Measurements from ENCODE around the gene ADCY2. TPM values are rescaled to one million over a fixed set of nuclear protein-coding genes. Genes with fewer than 3 reads are reported as not detected.

The ADCY2 gene
- total and polyA plus RNA-seq, 9 of the 15 experiments (the other 6 are each of a cell fraction or from before 2014, with no cell fraction given): 0.01 to 0.15 (median 0.03) TPM; not detected in 5

DNA sequence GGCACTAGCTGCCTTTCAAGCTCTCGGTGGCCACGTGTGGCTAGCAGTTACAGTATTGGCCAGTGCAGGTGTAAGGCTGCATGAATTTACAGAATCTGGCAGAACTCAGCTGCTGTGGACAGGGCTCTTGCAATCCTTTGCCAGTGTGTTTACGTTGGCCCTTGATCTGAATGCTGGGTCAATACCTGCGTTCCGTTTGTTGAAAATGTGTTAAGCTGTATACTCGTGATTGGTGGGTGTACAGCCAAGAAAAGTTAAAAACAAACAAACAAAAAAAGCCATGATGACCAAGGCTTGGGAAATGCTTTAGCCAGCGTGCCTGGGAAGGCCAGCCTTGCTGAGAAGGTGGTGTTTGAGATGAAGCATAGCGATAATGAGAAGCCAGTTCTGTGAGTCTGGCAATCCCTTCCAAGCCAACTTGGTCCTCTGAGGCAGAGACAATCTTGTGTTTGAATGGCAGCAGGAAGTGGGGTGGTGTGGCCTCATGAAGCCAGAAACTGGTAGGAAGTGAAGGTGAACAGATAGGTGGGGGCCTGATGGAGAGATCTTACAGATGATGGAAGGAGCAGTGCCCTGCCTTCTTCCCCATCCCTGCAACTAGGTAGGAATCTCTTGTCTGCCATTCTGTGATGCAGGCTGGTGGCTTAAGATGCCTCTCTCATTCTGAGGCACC, 455.8 kb downstream of the ADCY2 start:
- intact Hi-C loops (cut with micrococcal nuclease) (no loop called here), in situ Hi-C loops (cut with MboI) (no loop called here)
- Histone ChIP-seq H3K27me3 (ENCODE audit: control insufficient read depth in 2 of 2, insufficient read depth in 2 of 2, low read length in 2 of 2) (peaks cover 2 to 10% of the 10 kb centered on the region in 2 experiments; a peak in 2 of 5 replicates), H3K9me3 (replicated peaks; ENCODE audit: control insufficient read depth, insufficient read depth, low read depth, low read length) (no peaks in the 10 kb centered on the region), H3K27ac (ENCODE audit: extremely low read depth, low read depth, low read length) (no peak overlapping the region), H3K9ac (ENCODE audit: insufficient read depth in 1 of 2, low read depth in 2 of 2, low read length in 2 of 2) (no peak overlapping the region), H3K4me3 (no peak overlapping the region), H3K79me2 (ENCODE audit: control insufficient read depth, insufficient read depth, low read length) (no peaks in the 10 kb centered on the region), H3K9me1 (ENCODE audit: control insufficient read depth, insufficient read depth, low read length) (no peaks in the 10 kb centered on the region), H2AFZ (ENCODE audit: low read depth, low read length) (no peak overlapping the region; the same call in 1 of the 2 replicates), H3K4me2 (ENCODE audit: insufficient read depth, low read length) (no peak overlapping the region), H3K36me3 (ENCODE audit: control insufficient read depth, insufficient read depth, low read length) (no peaks in the 10 kb centered on the region), H4K20me1 (replicated peaks; ENCODE audit: control insufficient read depth, insufficient read depth, low read length) (no peaks in the 10 kb centered on the region), H3K4me1 (replicated peaks in 1 of 2; ENCODE audit: control insufficient read depth in 2 of 2, insufficient read depth in 2 of 2, low read length in 2 of 2) (peaks cover 0 to 4% of the 10 kb centered on the region in 2 experiments; a peak in 1 of 5 replicates)
- FAIRE-seq: no peak
- no TSS peak for BruUV-seq (replicated peaks)
- ChIA-PET POLR2A (no interaction called here), CTCF (ENCODE audit: low intra/inter-chr PET ratio) (no interaction called here)
- 1% methylated on average over 8 of the region's 8 CpGs for WGBS (ENCODE audit: insufficient coverage, low coverage, missing lambda C conversion rate)
- no peak for TF ChIP-seq PURB (CRISPR knock-in tag; IDR thresholded peaks at IDR 0.05; ENCODE audit: low read depth)
- TF ChIP-seq USF2 (CRISPR knock-in tag; IDR thresholded peaks at IDR 0.05): no peak
- TF ChIP-seq WHSC1 (IDR thresholded peaks at IDR 0.05; ENCODE audit: low read length): no peak
- TF ChIP-seq TFE3 (CRISPR knock-in tag; IDR thresholded peaks at IDR 0.05): no peak
- ATAC-seq: no peak
- DNase-seq (ENCODE audit: extremely low read depth in 1 of 4, low spot score in 3 of 4): no peak

All from K562 (cell line).